Adipocyte (in vitro differentiated cells): ENCODE results near the gene L3MBTL4.

Experiments
- DNase-seq: peaks from one replicate; pipeline ENCODE4 v3.0.0-alpha.2; 2015; ENCODE audit warnings: low read depth
- H3K27me3 ChIP-seq: replicated peaks from 2 replicates; pipeline ENCODE4 v1.7.0; 2013; ENCODE audit warnings: mild to moderate bottlenecking, low read length, moderate library complexity; ENCODE audit not compliant: control insufficient read depth, insufficient read depth
- H3K36me3 ChIP-seq: 2 replicates; pipeline ENCODE4 v1.7.0; 2013; ENCODE audit warnings: low read length, mild to moderate bottlenecking, moderate library complexity; ENCODE audit not compliant: control insufficient read depth, insufficient read depth, severe bottlenecking
- H3K4me1 ChIP-seq: 2 replicates; pipeline ENCODE4 v1.7.0; 2013; ENCODE audit warnings: mild to moderate bottlenecking, low read length, moderate library complexity; ENCODE audit not compliant: control insufficient read depth, insufficient read depth
- H3K4me3 ChIP-seq: 2 replicates; pipeline ENCODE4 v1.7.0; 2013; ENCODE audit warnings: mild to moderate bottlenecking, low read length, moderate library complexity
- H3K9ac ChIP-seq: 2 replicates; pipeline ENCODE4 v1.7.0; 2013; ENCODE audit warnings: mild to moderate bottlenecking, low read length, moderate library complexity
- H3K9me3 ChIP-seq: 2 replicates; pipeline ENCODE4 v1.7.0; 2013; ENCODE audit warnings: mild to moderate bottlenecking, low read length, moderate library complexity; ENCODE audit not compliant: control insufficient read depth

Gene L3MBTL4

GRCh38 chr18:6021306-6022073 is 393.2 kb downstream of the L3MBTL4 start:
- Histone ChIP-seq H3K4me1 (peaks cover 10% of the 10 kb centered on the region), H3K9ac (no peak overlapping the region), H3K27me3 (no peaks in the 10 kb centered on the region), H3K9me3 (no peaks in the 10 kb centered on the region), H3K36me3 (no peaks in the 10 kb centered on the region), H3K4me3 (no peak overlapping the region)
- no peak for DNase-seq

DNA sequence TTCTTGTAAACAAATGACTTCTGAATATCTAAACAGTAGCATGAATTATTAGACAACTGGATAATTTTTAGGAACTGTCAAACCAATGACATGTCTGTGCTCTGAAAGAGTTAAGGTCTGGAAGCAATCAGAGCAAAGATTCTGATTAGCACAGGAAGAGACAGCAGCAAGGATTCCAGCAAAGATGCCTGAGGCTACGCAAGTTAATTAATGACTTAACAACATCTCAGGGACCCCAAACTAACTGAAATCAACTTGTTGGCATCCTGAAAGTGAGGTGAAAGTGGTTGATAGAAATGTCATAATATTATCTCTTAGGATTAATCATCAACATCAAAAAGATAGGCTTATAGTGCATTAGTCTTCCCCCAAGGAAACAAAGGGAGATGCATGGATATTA is 396.0 kb downstream of the L3MBTL4 start:
- no peaks in the 10 kb centered on the region for H3K9me3 ChIP-seq
- no peak for DNase-seq
- no peaks in the 10 kb centered on the region for H3K36me3 ChIP-seq
- peaks cover 10% of the 10 kb centered on the region for H3K4me1 ChIP-seq
- H3K9ac ChIP-seq, result no peak overlapping the region
- no peak overlapping the region for H3K4me3 ChIP-seq
- H3K27me3 ChIP-seq, result no peaks in the 10 kb centered on the region

- H3K27me3 ChIP-seq, result no peaks in the 10 kb centered on the region
- no peaks in the 10 kb centered on the region for H3K36me3 ChIP-seq
- no peak for DNase-seq
- no peaks in the 10 kb centered on the region for H3K9me3 ChIP-seq
- no peak overlapping the region for H3K4me3 ChIP-seq
- no peak overlapping the region for H3K9ac ChIP-seq
- peaks cover 7% of the 10 kb centered on the region for H3K4me1 ChIP-seq
These were observed 397.5 kb downstream of the L3MBTL4 start for GRCh38 chr18:6017171-6017570.

- H3K36me3 ChIP-seq, result no peaks in the 10 kb centered on the region
- no peak for DNase-seq
- no peaks in the 10 kb centered on the region for H3K9me3 ChIP-seq
- no peaks in the 10 kb centered on the region for H3K27me3 ChIP-seq
- H3K4me1 ChIP-seq, result peaks cover 7% of the 10 kb centered on the region
- no peak overlapping the region for H3K9ac ChIP-seq
- H3K4me3 ChIP-seq, result no peak overlapping the region
These were observed 399.3 kb downstream of the L3MBTL4 start for GRCh38 chr18:6015364-6015763.

DNA sequence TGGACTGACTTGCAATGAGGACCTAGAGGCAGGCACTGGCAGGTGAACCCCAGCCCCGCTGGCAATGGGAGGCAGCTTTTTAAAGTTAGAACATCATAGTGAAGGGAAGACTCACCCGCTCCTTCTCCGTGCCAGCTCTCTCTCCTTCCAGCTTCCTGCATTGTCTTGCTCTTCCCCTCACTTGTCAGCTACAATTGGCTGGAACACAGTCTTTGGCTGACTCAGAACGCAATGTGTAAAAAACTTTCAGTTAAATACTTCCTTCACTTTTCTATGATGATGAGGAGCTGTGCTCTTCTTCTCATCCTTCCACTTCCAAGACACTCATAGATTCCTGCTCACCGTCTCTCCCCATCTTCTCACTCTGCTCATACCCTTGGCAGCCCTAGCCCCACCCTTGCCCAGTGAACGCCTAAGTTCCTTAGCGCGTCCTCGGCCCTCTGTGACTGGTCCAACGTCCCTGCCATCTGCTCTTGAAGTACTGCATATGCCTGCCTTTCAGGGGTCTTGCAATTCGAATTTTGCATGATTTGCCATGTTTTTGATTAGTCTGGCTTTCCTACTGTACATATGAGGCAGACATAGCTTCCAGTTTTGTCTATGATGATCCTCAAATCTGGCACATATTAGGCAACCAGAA is 401.4 kb downstream of the L3MBTL4 start:
- no peak overlapping the region for H3K9ac ChIP-seq
- H3K9me3 ChIP-seq, result no peaks in the 10 kb centered on the region
- H3K4me3 ChIP-seq, result peak overlapping the region; percentile 21
- no peak for DNase-seq
- H3K36me3 ChIP-seq, result no peaks in the 10 kb centered on the region
- no peaks in the 10 kb centered on the region for H3K27me3 ChIP-seq
- H3K4me1 ChIP-seq, result peaks cover 16% of the 10 kb centered on the region

- no peaks in the 10 kb centered on the region for H3K9me3 ChIP-seq
- H3K4me1 ChIP-seq, result peaks cover 16% of the 10 kb centered on the region
- H3K27me3 ChIP-seq, result no peaks in the 10 kb centered on the region
- H3K36me3 ChIP-seq, result no peaks in the 10 kb centered on the region
- DNase-seq, result no peak
- no peak overlapping the region for H3K9ac ChIP-seq
- H3K4me3 ChIP-seq, result no peak overlapping the region
These were observed 403.8 kb downstream of the L3MBTL4 start for GRCh38 chr18:6010921-6011320.

DNA sequence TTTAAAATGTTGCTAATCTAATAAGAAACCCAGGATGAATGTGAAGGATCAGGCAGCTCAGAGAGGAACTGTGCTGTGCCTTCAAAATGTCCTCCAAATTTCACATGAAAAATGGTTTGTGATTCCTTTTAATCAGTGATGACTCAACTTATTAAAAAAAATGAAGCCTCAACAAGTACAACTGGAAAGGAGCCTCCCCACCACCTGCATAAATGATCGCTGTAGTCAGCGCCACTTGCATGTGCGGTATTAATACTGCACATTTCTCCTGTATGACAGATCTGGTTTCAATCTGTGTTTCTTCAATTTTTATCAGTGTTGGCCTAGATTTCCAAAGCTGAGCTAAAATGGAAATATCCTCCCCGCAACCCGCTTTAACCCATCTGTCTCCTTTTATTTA is 404.4 kb downstream of the L3MBTL4 start:
- no peak overlapping the region for H3K4me3 ChIP-seq
- H3K27me3 ChIP-seq, result no peaks in the 10 kb centered on the region
- H3K9ac ChIP-seq, result no peak overlapping the region
- no peaks in the 10 kb centered on the region for H3K9me3 ChIP-seq
- no peak for DNase-seq
- H3K4me1 ChIP-seq, result peaks cover 16% of the 10 kb centered on the region
- H3K36me3 ChIP-seq, result no peaks in the 10 kb centered on the region

DNA sequence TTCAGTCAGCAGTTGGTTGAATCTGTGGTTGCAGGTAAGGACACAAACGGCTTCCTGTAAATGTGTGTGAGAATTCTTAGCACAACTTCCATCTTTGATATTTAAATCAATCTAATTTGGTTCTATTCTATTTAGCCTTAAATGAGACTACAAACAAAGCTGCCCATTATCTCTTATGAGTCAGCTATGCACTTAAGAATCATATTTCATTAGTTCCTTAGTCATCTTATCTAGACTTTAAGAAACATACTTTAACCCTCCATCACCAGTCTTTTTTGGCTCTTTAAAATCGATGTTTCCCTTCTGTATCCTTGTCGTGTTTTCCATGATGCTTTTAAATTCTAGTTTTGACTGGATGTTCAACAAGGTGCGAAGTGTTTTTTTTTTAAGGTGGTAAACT is 405.0 kb downstream of the L3MBTL4 start:
- Histone ChIP-seq H3K4me1 (peaks cover 16% of the 10 kb centered on the region), H3K27me3 (no peaks in the 10 kb centered on the region), H3K4me3 (no peak overlapping the region), H3K9ac (no peak overlapping the region), H3K9me3 (no peaks in the 10 kb centered on the region), H3K36me3 (no peaks in the 10 kb centered on the region)
- peak; percentile 23 for DNase-seq

GRCh38 chr18:6004683-6005082 is 410.0 kb downstream of the L3MBTL4 start:
- Histone ChIP-seq H3K27me3 (no peaks in the 10 kb centered on the region), H3K4me3 (no peak overlapping the region), H3K36me3 (no peaks in the 10 kb centered on the region)

DNA sequence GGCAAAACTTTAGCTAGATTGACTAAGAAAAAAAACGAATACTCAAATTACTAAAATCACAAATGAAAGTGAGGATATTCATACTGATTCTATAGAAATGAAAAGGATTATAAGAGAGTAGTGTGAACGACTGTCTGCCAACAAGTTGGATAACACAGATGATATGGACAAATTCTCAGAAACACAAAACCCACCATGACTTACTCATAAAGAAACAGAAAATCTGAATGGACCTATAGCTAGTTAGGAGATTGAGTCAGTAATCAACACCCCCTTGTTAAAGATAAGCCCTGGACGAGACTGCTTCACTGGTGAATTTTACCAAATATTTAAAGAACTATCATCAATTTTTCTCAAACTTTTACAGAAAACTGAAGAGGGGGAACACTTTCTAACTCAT is 410.6 kb downstream of the L3MBTL4 start:
- Histone ChIP-seq H3K36me3 (no peaks in the 10 kb centered on the region), H3K4me1 (no peaks in the 10 kb centered on the region), H3K9ac (no peak overlapping the region), H3K27me3 (no peaks in the 10 kb centered on the region), H3K4me3 (no peak overlapping the region), H3K9me3 (peaks cover 7% of the 10 kb centered on the region)
- DNase-seq, result no peak

More at GRCh38 chr18:6004683-6005082, 410.0 kb downstream of the L3MBTL4 start:
- H3K9ac ChIP-seq, result no peak overlapping the region
- H3K9me3 ChIP-seq, result peaks cover 6% of the 10 kb centered on the region
- H3K4me1 ChIP-seq, result peaks cover 2% of the 10 kb centered on the region
- DNase-seq, result no peak

DNA sequence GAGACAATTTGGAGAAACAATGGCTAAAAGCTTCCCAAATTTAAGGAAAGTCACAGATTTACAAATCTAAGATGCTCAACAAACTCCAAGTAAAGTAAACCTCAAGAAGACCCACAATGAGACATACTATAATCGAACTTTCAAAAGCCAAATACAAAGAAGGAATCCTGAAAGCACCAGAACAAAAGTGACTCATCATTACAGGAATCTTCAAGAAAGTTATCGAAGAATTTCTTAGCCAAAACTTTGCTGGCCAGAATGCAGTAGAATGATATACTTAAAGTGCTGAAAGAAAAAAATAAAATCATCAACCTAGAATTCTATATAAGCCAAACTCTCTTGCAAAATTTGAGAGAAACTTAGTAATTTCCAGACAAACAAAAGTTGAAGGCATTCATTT is 412.8 kb downstream of the L3MBTL4 start:
- H3K4me3 ChIP-seq, result no peak overlapping the region
- peak; percentile 8 for DNase-seq

More for the DNA sequence above, 412.8 kb downstream of the L3MBTL4 start:
- Histone ChIP-seq H3K36me3 (no peaks in the 10 kb centered on the region), H3K9me3 (peaks cover 7% of the 10 kb centered on the region), H3K9ac (no peak overlapping the region), H3K4me1 (no peaks in the 10 kb centered on the region), H3K27me3 (no peaks in the 10 kb centered on the region)
